ENCODE results near the gene RPL23. TPM values are rescaled to one million over a fixed set of nuclear protein-coding genes. Genes with fewer than 3 reads are reported as not detected.

RPL23 gene
- polyA plus RNA-seq, 1 experiment, result 1,440 TPM

GRCh38 chr17:38800237-38800760 is 53.2 kb downstream of the RPL23 start:
- POLR2A ChIA-PET, result no interaction called here
- no peak for TF ChIP-seq CTCF (IDR thresholded peaks at IDR 0.05; ENCODE audit: insufficient read depth, low read depth, low read length)
- no peaks in the 10 kb centered on the region for H3K27me3 ChIP-seq (ENCODE audit: control insufficient read depth, insufficient read depth, low read length)
- no peak for DNase-seq (ENCODE audit: low read depth)
- CTCF ChIA-PET, result no interaction called here
- peak overlapping the region; percentile 87 for H3K4me3 ChIP-seq (ENCODE audit: low read depth, low read length)
- peaks cover 12% of the 10 kb centered on the region for H3K36me3 ChIP-seq (ENCODE audit: control insufficient read depth, insufficient read depth, low read length)

GRCh38 chr17:38799501-38800236 is 53.9 kb downstream of the RPL23 start, which contains the start of gene PIP4K2B:
TSS of gene PIP4K2B (minus strand) at chr17:38799556. CDS start at chr17:38799424, 132 bp downstream.
- Histone ChIP-seq H3K36me3 (ENCODE audit: control insufficient read depth, insufficient read depth, low read length) (peaks cover 12% of the 10 kb centered on the region), H3K4me3 (ENCODE audit: low read depth, low read length) (peak within 1 kb of the TSS; percentile 87), H3K27me3 (ENCODE audit: control insufficient read depth, insufficient read depth, low read length) (no peaks in the 10 kb centered on the region)
- ChIA-PET POLR2A (no interaction called here), CTCF (no interaction called here)
- no peak for TF ChIP-seq CTCF (IDR thresholded peaks at IDR 0.05; ENCODE audit: insufficient read depth, low read depth, low read length)
- peak; percentile 79 for DNase-seq (ENCODE audit: low read depth)

DNA sequence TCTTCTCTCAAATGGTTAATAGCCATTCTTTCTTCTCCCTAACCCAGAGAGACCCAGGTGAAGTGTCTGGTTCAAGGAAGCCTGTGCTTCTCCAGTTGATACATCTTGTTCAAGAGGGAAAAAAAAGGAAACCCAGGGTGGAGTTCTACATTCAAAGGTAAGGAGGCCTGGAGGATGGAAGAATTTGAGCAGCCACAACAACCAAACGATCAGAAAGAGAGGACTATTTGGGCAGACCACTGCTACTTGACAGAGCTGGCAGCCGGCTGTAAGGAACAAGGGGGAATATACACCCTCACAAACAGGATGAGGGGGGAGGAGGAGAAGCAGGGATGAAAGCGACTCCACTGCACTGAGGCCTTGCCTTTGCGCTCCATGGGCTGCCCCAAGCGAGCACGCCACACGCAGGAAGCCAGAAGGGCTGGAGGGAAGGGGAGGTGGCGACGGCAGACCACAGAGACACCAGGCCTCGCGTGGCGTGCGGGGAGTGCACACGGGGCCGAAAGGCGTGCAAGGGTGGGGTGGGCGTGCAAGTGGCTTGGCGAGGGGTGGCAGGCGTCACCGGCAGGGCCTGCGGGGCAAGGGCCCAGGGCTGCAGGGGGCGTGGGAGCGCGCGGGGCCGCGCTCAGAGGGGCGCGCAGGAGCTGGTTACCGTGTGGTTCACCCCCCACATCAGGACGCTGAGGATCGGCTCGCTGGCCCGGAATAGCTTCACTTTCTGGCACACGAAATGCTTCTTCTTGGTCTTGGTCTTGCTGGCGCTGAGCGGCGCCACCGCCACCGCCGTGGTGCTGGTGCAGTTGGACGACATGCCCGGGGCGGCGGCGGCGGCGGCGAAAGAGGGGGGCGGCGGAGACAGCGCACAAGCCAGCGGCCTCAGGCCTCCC is 54.7 kb downstream of the RPL23 start:
- Histone ChIP-seq H3K36me3 (ENCODE audit: control insufficient read depth, insufficient read depth, low read length) (peaks cover 12% of the 10 kb centered on the region), H3K4me3 (ENCODE audit: low read depth, low read length) (peak overlapping the region; percentile 87), H3K27me3 (ENCODE audit: control insufficient read depth, insufficient read depth, low read length) (no peaks in the 10 kb centered on the region)
- ChIA-PET CTCF (interaction anchor here (0.6 to 1.8 kb wide), 2 partner anchors 14 to 63 kb away, joined by 3 to 4 read pairs; no protein-coding TSS in a partner anchor), POLR2A (no interaction called here)
- TF ChIP-seq CTCF (IDR thresholded peaks at IDR 0.05; ENCODE audit: insufficient read depth, low read depth, low read length), result no peak
- no peak for DNase-seq (ENCODE audit: low read depth)

Small RNA genes within 50 kb of the gene (small RNA-seq; reads per million reads assigned to genes)
- gene MIR4727 (ENCODE audit: insufficient read length, low read depth, low replicate concordance) (not detected), gene SNORA21 (ENCODE audit: insufficient read length, low read depth, low replicate concordance) (not detected), gene SNORA21B (ENCODE audit: insufficient read length, low read depth, low replicate concordance) (not detected)

Other genes starting within 250 kb of the RPL23 start
- not detected in 2 replicates for gene SRCIN1, start 247.8 kb downstream of the RPL23 start, polyA plus RNA-seq (2011; rRNA removed)
- gene EPOP, start 178.8 kb downstream of the RPL23 start, polyA plus RNA-seq (2011; rRNA removed), result 0.52 and 0.55 TPM in 2 replicates
- 21.4 and 32.1 TPM in 2 replicates for gene MLLT6, start 148.4 kb downstream of the RPL23 start, polyA plus RNA-seq (2011; rRNA removed)
- gene CISD3, start 123.4 kb downstream of the RPL23 start, polyA plus RNA-seq (2011; rRNA removed), result 15.1 and 17.1 TPM in 2 replicates
- gene PCGF2, start 105.4 kb downstream of the RPL23 start, polyA plus RNA-seq (2011; rRNA removed), result 16.6 and 27.6 TPM in 2 replicates
- 293 and 337 TPM in 2 replicates for gene PSMB3, start 101.0 kb downstream of the RPL23 start, polyA plus RNA-seq (2011; rRNA removed)
- gene PIP4K2B, start 54.2 kb downstream of the RPL23 start, polyA plus RNA-seq (2011; rRNA removed), result 37.2 and 41.6 TPM in 2 replicates
- gene CWC25, start 28.4 kb downstream of the RPL23 start, polyA plus RNA-seq (2011; rRNA removed), result 14.1 and 14.5 TPM in 2 replicates
- 254 and 321 TPM in 2 replicates for gene LASP1, start 16.3 kb upstream of the RPL23 start, polyA plus RNA-seq (2011; rRNA removed)
- not detected in 2 replicates for gene FBXO47, start 113.7 kb upstream of the RPL23 start, polyA plus RNA-seq (2011; rRNA removed)